ENCODE results near the gene TPD52L2. TPM values are rescaled to one million over a fixed set of nuclear protein-coding genes. Genes with fewer than 3 reads are reported as not detected.

The TPD52L2 gene
- total and polyA plus RNA-seq, 2 donors (not counting 1 experiment from before 2014, with no cell fraction given) = 39.9 to 41.3 TPM

- 3% methylated on average over 16 of the region's 24 CpGs for WGBS (ENCODE audit: insufficient coverage)
- no peaks in the 10 kb centered on the region for H3K9me3 ChIP-seq (ENCODE audit: control extremely low read depth in 1 of 3, control insufficient read depth in 2 of 3, insufficient read depth in 1 of 3, low read length in 2 of 3)
- no peak overlapping the region for H3K4me3 ChIP-seq (ENCODE audit: control extremely low read depth in 1 of 5, extremely low read depth in 1 of 5, insufficient read depth in 1 of 5, low read depth in 2 of 5, low read length in 4 of 5)
- ChIA-PET POLR2A (no interaction called here), CTCF (no interaction called here)
- peaks cover 36 to 57% of the 10 kb centered on the region in 2 donors for H3K4me1 ChIP-seq (ENCODE audit: control insufficient read depth in 2 of 2, insufficient read depth in 2 of 2, low read length in 2 of 2)
- Mint-ChIP-seq H3K4me3 (no peak overlapping the region), H3K27ac (no peak overlapping the region), H3K9me3 (ENCODE audit: insufficient read depth) (no peaks in the 10 kb centered on the region), H3K4me1 (peaks cover 25% of the 10 kb centered on the region), H3K27me3 (peaks cover 31% of the 10 kb centered on the region)
- H3K79me2 ChIP-seq (ENCODE audit: control insufficient read depth, insufficient read depth, low read length) = no peaks in the 10 kb centered on the region
- no peak for TF ChIP-seq CTCF (IDR thresholded peaks at IDR 0.05)
- no peak for TF ChIP-seq EZH2 (IDR thresholded peaks at IDR 0.05; ENCODE audit: borderline replicate concordance, insufficient read depth, low read depth, low read length, poor library complexity, severe bottlenecking)
- H3K9ac ChIP-seq (ENCODE audit: low read length) = no peak overlapping the region
- H3K27me3 ChIP-seq (replicated peaks in 1 of 4; ENCODE audit: control extremely low read depth in 1 of 4, control insufficient read depth in 3 of 4, insufficient read depth in 4 of 4, low read length in 3 of 4) = peaks cover 0 to 67% (median 21%) of the 10 kb centered on the region in 4 experiments
- intact Hi-C loops (cut with micrococcal nuclease) = no loop called here
- ATAC-seq (ENCODE audit: low read depth) (no peak), DNase-seq (peak; percentile 30)
- H2AFZ ChIP-seq (ENCODE audit: insufficient read depth, low read depth, low read length, poor library complexity, severe bottlenecking) = no peak overlapping the region
- no peaks in the 10 kb centered on the region for H4K20me1 ChIP-seq (ENCODE audit: control insufficient read depth, insufficient read depth, low read length, poor library complexity, severe bottlenecking)
- H3K36me3 ChIP-seq (replicated peaks in 1 of 2; ENCODE audit: control extremely low read depth in 1 of 2, control insufficient read depth in 1 of 2, extremely low read depth in 1 of 2, insufficient read depth in 2 of 2, low read length in 1 of 2) = no peaks in the 10 kb centered on the region
- peak overlapping the region; percentile 12 for H3K4me2 ChIP-seq (replicated peaks; ENCODE audit: low read depth, low read length, poor library complexity, severe bottlenecking)
- no peak overlapping the region for H3K27ac ChIP-seq (ENCODE audit: low read length in 2 of 2)
Observed at GRCh38 chr20:63846128-63846771, 18.8 kb upstream of the TPD52L2 start.

- no peaks in the 10 kb centered on the region for H3K79me2 ChIP-seq (ENCODE audit: control insufficient read depth, insufficient read depth, low read length)
- no peak overlapping the region for H3K4me3 Mint-ChIP-seq
- no peak overlapping the region for H3K27ac ChIP-seq (ENCODE audit: low read length in 2 of 2)
- ChIA-PET POLR2A (no interaction called here), CTCF (no interaction called here)
- no peak overlapping the region for H3K4me3 ChIP-seq (ENCODE audit: control extremely low read depth in 1 of 5, extremely low read depth in 1 of 5, insufficient read depth in 1 of 5, low read depth in 2 of 5, low read length in 4 of 5)
- H3K4me2 ChIP-seq (replicated peaks; ENCODE audit: low read depth, low read length, poor library complexity, severe bottlenecking) = no peak overlapping the region
- no peak for TF ChIP-seq CTCF (IDR thresholded peaks at IDR 0.05)
- no peak for TF ChIP-seq EZH2 (IDR thresholded peaks at IDR 0.05; ENCODE audit: borderline replicate concordance, insufficient read depth, low read depth, low read length, poor library complexity, severe bottlenecking)
- no peak overlapping the region for H2AFZ ChIP-seq (ENCODE audit: insufficient read depth, low read depth, low read length, poor library complexity, severe bottlenecking)
- no peak for ATAC-seq (ENCODE audit: low read depth)
- H3K4me1 ChIP-seq (ENCODE audit: control insufficient read depth in 2 of 2, insufficient read depth in 2 of 2, low read length in 2 of 2) = peaks cover 35 to 55% of the 10 kb centered on the region in 2 donors
- H3K27me3 ChIP-seq (replicated peaks in 1 of 4; ENCODE audit: control extremely low read depth in 1 of 4, control insufficient read depth in 3 of 4, insufficient read depth in 4 of 4, low read length in 3 of 4) = peaks cover 0 to 68% (median 22%) of the 10 kb centered on the region in 4 experiments
- H3K27me3 Mint-ChIP-seq = peaks cover 33% of the 10 kb centered on the region
- 46% methylated on average over 3 of the region's 3 CpGs for WGBS (ENCODE audit: insufficient coverage)
- no peak overlapping the region for H3K9ac ChIP-seq (ENCODE audit: low read length)
- intact Hi-C loops (cut with micrococcal nuclease) = no loop called here
- H3K4me1 Mint-ChIP-seq = peaks cover 23% of the 10 kb centered on the region
- no peaks in the 10 kb centered on the region for H4K20me1 ChIP-seq (ENCODE audit: control insufficient read depth, insufficient read depth, low read length, poor library complexity, severe bottlenecking)
- DNase-seq = no peak
- H3K9me3 Mint-ChIP-seq (ENCODE audit: insufficient read depth) = no peaks in the 10 kb centered on the region
- no peaks in the 10 kb centered on the region for H3K36me3 ChIP-seq (replicated peaks in 1 of 2; ENCODE audit: control extremely low read depth in 1 of 2, control insufficient read depth in 1 of 2, extremely low read depth in 1 of 2, insufficient read depth in 2 of 2, low read length in 1 of 2)
- H3K9me3 ChIP-seq (ENCODE audit: control extremely low read depth in 1 of 3, control insufficient read depth in 2 of 3, insufficient read depth in 1 of 3, low read length in 2 of 3) = no peaks in the 10 kb centered on the region
- no peak overlapping the region for H3K27ac Mint-ChIP-seq
Observed at GRCh38 chr20:63846888-63847236, 18.2 kb upstream of the TPD52L2 start.
